ENCODE measurements around the gene ZNF850. TPM values are rescaled to one million over a fixed set of nuclear protein-coding genes. Genes with fewer than 3 reads are reported as not detected.

ZNF850 gene
- total and polyA plus RNA-seq, 2 of the 8 experiments (the other 6 are each of a cell fraction or from before 2014, with no cell fraction given) = 6.7 to 21.2 TPM

DNA sequence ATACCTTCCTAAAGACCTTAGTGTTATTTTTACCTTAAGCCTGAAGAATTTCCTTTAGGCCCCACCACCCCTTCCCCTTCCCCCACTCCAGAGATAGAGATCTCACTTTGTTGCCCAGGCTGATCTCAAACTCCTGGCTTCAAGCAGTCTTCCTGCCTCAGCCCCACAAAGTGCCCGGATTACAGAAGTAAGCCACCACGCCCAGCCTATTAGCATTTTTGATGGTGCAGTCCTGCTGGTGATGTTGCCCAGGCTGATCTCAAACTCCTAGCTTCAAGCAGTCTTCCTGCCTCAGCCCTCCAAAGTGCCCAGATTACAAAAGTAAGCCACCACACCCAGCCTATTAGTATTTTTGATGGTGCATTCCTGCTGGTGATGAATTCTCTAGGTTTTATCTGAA is 63.2 kb downstream of the ZNF850 start:
- H3K14ac ChIP-seq (ENCODE audit: insufficient read length) = no peak overlapping the region
- H3K36me3 ChIP-seq (ENCODE audit: control insufficient read depth in 2 of 4, insufficient read depth in 4 of 4, low read length in 3 of 4) = peaks cover 4 to 60% (median 37%) of the 10 kb centered on the region in 4 experiments; a peak in 7 of 8 replicates
- no peak overlapping the region for H2BK120ac ChIP-seq (replicated peaks; ENCODE audit: low read depth, low read length)
- H3K23me2 ChIP-seq (ENCODE audit: low read depth, low read length) = no peaks in the 10 kb centered on the region
- peaks cover 62 to 63% of the 10 kb centered on the region in 2 experiments for H3K9me3 ChIP-seq (ENCODE audit: insufficient read depth in 2 of 2, low read depth in 1 of 2, low read length in 1 of 2)
- H3K79me2 ChIP-seq (ENCODE audit: control insufficient read depth in 1 of 2, insufficient read depth in 2 of 2, low read length in 2 of 2) = peaks cover 7 to 58% of the 10 kb centered on the region in 2 experiments
- no peak overlapping the region for H3K27ac ChIP-seq (ENCODE audit: low read depth, low read length)
- H2BK15ac ChIP-seq (ENCODE audit: low read length) = no peak overlapping the region
- no peak overlapping the region for H2BK12ac ChIP-seq (ENCODE audit: low read depth, low read length)
- no peak overlapping the region for H2AK5ac ChIP-seq (ENCODE audit: low read depth, low read length)
- ChIA-PET POLR2A (ENCODE audit: partially characterized antibody) (no interaction called here), CTCF (ENCODE audit: partially characterized antibody) (no interaction called here)
- peaks cover 5% of the 10 kb centered on the region; the same call in 1 of the 2 replicates for H3K79me1 ChIP-seq (ENCODE audit: low read depth, low read length)
- H3K4me3 ChIP-seq (ENCODE audit: extremely low read depth in 1 of 4, insufficient read depth in 2 of 4, low read depth in 3 of 4, low read length in 4 of 4) = no peak overlapping the region
- 90% methylated on average over 2 of the region's 2 CpGs; no CpG with 5 or more reads in 1 of the 2 experiments for WGBS, 2 experiments (ENCODE audit: extremely low coverage in 1 of 2, insufficient coverage in 1 of 2, insufficient read length in 1 of 2, insufficient replicate concordance in 2 of 2, low coverage in 1 of 2, low lambda C conversion rate in 2 of 2, missing lambda C conversion rate in 1 of 2)
- no peak for FAIRE-seq
- no peaks in the 10 kb centered on the region for H3K27me3 ChIP-seq (replicated peaks in 1 of 4; ENCODE audit: control insufficient read depth in 3 of 4, extremely low read depth in 1 of 4, insufficient read depth in 3 of 4, low read length in 3 of 4)
- H4K8ac ChIP-seq (ENCODE audit: extremely low read depth, insufficient read depth, low read length) = no peak overlapping the region
- no peak overlapping the region for H3K56ac ChIP-seq (replicated peaks; ENCODE audit: insufficient read length, low read depth, low read length)
- no peak overlapping the region for H2BK20ac ChIP-seq (ENCODE audit: low read length)
- no peak overlapping the region for H2BK5ac ChIP-seq (ENCODE audit: low read depth, low read length)
- H3K23ac ChIP-seq (ENCODE audit: insufficient read length) = no peak overlapping the region
- H3K18ac ChIP-seq (ENCODE audit: extremely low read depth, low read length) = no peak overlapping the region
- no peak overlapping the region for H4K91ac ChIP-seq (replicated peaks; ENCODE audit: insufficient read length, low read length)
- H3K4me2 ChIP-seq (ENCODE audit: insufficient read depth in 1 of 2, low read depth in 2 of 2, low read length in 2 of 2) = no peak overlapping the region
- H3K9ac ChIP-seq (replicated peaks in 1 of 4; ENCODE audit: extremely low read depth in 1 of 4, low read depth in 3 of 4, low read length in 3 of 4) = no peak overlapping the region
- no peak for DNase-seq (ENCODE audit: low read depth in 1 of 2, low spot score in 2 of 2)
- no peak overlapping the region for H4K5ac ChIP-seq (ENCODE audit: insufficient read length, low read depth, low read length)
- no peak overlapping the region for H3K4ac ChIP-seq (replicated peaks; ENCODE audit: insufficient read length, low read depth, low read length)
- no peaks in the 10 kb centered on the region for H4K20me1 ChIP-seq (replicated peaks in 1 of 2; ENCODE audit: control insufficient read depth in 1 of 2, insufficient read depth in 2 of 2, low read length in 2 of 2)
- no peaks in the 10 kb centered on the region for H3K4me1 ChIP-seq (replicated peaks in 1 of 4; ENCODE audit: control insufficient read depth in 3 of 4, insufficient read depth in 4 of 4, low read length in 3 of 4)
- no peak overlapping the region for H2AFZ ChIP-seq (ENCODE audit: low read length)
- TF ChIP-seq SP2 (IDR thresholded peaks at IDR 0.05; ENCODE audit: low read length) (no peak), RAD21 (IDR thresholded peaks at IDR 0.05 in 1 of 2, conservative IDR thresholded peaks at IDR 0.05 in 1 of 2; ENCODE audit: low read depth in 2 of 2, low read length in 2 of 2) (no peak), HDAC6 (IDR thresholded peaks at IDR 0.05; ENCODE audit: low read depth, low read length) (no peak), TEAD4 (IDR thresholded peaks at IDR 0.05; ENCODE audit: low read depth, low read length) (no peak), SIX5 (IDR thresholded peaks at IDR 0.05; ENCODE audit: low read depth, low read length) (no peak), TAF1 (IDR thresholded peaks at IDR 0.05; ENCODE audit: low read depth, low read length) (no peak), BRCA1 (IDR thresholded peaks at IDR 0.05; ENCODE audit: low read depth, low read length) (no peak), MAFK (IDR thresholded peaks at IDR 0.05; ENCODE audit: low read depth, low read length) (no peak), SIN3A (conservative IDR thresholded peaks at IDR 0.05 in 1 of 2, IDR thresholded peaks at IDR 0.05 in 1 of 2; ENCODE audit: low read depth in 1 of 2, low read length in 2 of 2) (no peak), CTBP2 (IDR thresholded peaks at IDR 0.05; ENCODE audit: borderline replicate concordance, insufficient read depth, insufficient read length, low read length) (no peak), POU5F1 (IDR thresholded peaks at IDR 0.05; ENCODE audit: low read depth, low read length) (no peak), SIRT6 (IDR thresholded peaks at IDR 0.05; ENCODE audit: low read length) (no peak), YY1 (IDR thresholded peaks at IDR 0.05; ENCODE audit: low read depth, low read length) (no peak), KDM5A (IDR thresholded peaks at IDR 0.05; ENCODE audit: low read length) (no peak)
- TF ChIP-seq, protein P1, sequence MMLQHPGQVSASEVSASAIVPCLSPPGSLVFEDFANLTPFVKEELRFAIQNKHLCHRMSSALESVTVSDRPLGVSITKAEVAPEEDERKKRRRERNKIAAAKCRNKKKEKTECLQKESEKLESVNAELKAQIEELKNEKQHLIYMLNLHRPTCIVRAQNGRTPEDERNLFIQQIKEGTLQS (IDR thresholded peaks at IDR 0.05; ENCODE audit: insufficient read depth, low read depth, low read length) = no peak

Data from H1 (cell line).